HEK293T (cell line): ENCODE measurements around the gene REXO5.

Experiments
- BHLHE40 ChIP-seq: fragments of 450-650 bp; IDR thresholded peaks from 2 replicates; pipeline ENCODE4 v1.6.1; 2016; ENCODE audit warnings: mild to moderate bottlenecking, moderate library complexity, borderline replicate concordance
- FOXM1 ChIP-seq: fragments of 450-650 bp; IDR thresholded peaks from 2 replicates; pipeline ENCODE4 v1.6.1; 2017; ENCODE audit warnings: mild to moderate bottlenecking, borderline replicate concordance
- NFRKB ChIP-seq: fragments of 450-650 bp; IDR thresholded peaks from 2 replicates; pipeline ENCODE4 v1.6.1; 2016; ENCODE audit warnings: mild to moderate bottlenecking, moderate library complexity
- SP1 ChIP-seq: fragments of 450-650 bp; IDR thresholded peaks from 2 replicates; pipeline ENCODE4 v1.6.1; 2017
- SUZ12 ChIP-seq: fragments of 450-650 bp; IDR thresholded peaks from 2 replicates; pipeline ENCODE4 v1.6.1; 2016; ENCODE audit warnings: mild to moderate bottlenecking

GRCh38 chr16:20871941-20872815, 65.9 kb downstream of the REXO5 start:
- TF ChIP-seq SUZ12 (no peak), FOXM1 (no peak), SP1 (no peak), NFRKB (no peak), BHLHE40 (no peak)
